ENCODE data around the gene MAPK8IP2. TPM values are rescaled to one million over a fixed set of nuclear protein-coding genes. Genes with fewer than 3 reads are reported as not detected.
A peak's percentile ranks its signal among the peaks of the same experiment; 100 is the strongest.

The MAPK8IP2 gene
- total RNA-seq, 4 donors from 2014 or later = 0.94 to 3.3 (median 1.5) TPM

- no peak for DNase-seq
Measured at GRCh38 chr22:50625131-50625567, 24.6 kb downstream of the MAPK8IP2 start.

GRCh38 chr22:50625568-50626313 is 25.1 kb downstream of the MAPK8IP2 start:
- Histone ChIP-seq H3K4me1 (peaks cover 7 to 34% of the 10 kb centered on the region in 2 donors), H3K9me3 (no peaks in the 10 kb centered on the region), H3K27ac (no peak overlapping the region), H3K36me3 (no peaks in the 10 kb centered on the region), H3K27me3 (no peaks in the 10 kb centered on the region), H3K4me3 (replicated peaks in 1 of 3) (no peak overlapping the region)
- TF ChIP-seq CTCF (IDR thresholded peaks at IDR 0.05) (no peak), POLR2A (IDR thresholded peaks at IDR 0.05) (no peak)
- DNase-seq = no peak
- WGBS, 2 donors = 86 to 92% methylated on average over 20 of the region's 27 CpGs
- intact Hi-C loops (cut with DNase I) = loop anchor here (5.0 kb wide), 1 partner anchor 52 kb away; no protein-coding TSS in a partner anchor

More at GRCh38 chr22:50625131-50625567, 24.6 kb downstream of the MAPK8IP2 start:
- Histone ChIP-seq H3K27me3 (no peaks in the 10 kb centered on the region), H3K9me3 (no peaks in the 10 kb centered on the region), H3K4me3 (replicated peaks in 1 of 3) (no peak overlapping the region), H3K27ac (no peak overlapping the region), H3K36me3 (no peaks in the 10 kb centered on the region), H3K4me1 (peaks cover 13 to 40% of the 10 kb centered on the region in 2 donors)
- whole genome bisulfite sequencing, 2 donors = 90 to 91% methylated on average over 6 to 13 of the region's 14 CpGs
- intact Hi-C loops (cut with DNase I) = loop anchor here (5.0 kb wide), 1 partner anchor 52 kb away; no protein-coding TSS in a partner anchor
- TF ChIP-seq POLR2A (IDR thresholded peaks at IDR 0.05) = no peak
- no peak for TF ChIP-seq CTCF (IDR thresholded peaks at IDR 0.05)

GRCh38 chr22:50626314-50626849 is 25.8 kb downstream of the MAPK8IP2 start:
- no peak for DNase-seq

GRCh38 chr22:50626850-50627641 is 26.5 kb downstream of the MAPK8IP2 start:
- no peak for DNase-seq
- Histone ChIP-seq H3K27me3 (no peaks in the 10 kb centered on the region), H3K4me3 (replicated peaks in 1 of 3) (peak overlapping the region in 1 of 3 donors; percentile 75), H3K36me3 (no peaks in the 10 kb centered on the region), H3K9me3 (no peaks in the 10 kb centered on the region), H3K27ac (peak overlapping the region in 1 of 3 donors; percentile 72), H3K4me1 (peaks cover 7 to 23% of the 10 kb centered on the region in 2 donors)
- 81 to 91% methylated on average over 23 to 25 of the region's 42 CpGs for WGBS, 2 donors
- intact Hi-C loops (cut with DNase I) = loop anchor here (5.0 kb wide), 1 partner anchor 50 kb away; no protein-coding TSS in a partner anchor
- TF ChIP-seq CTCF (IDR thresholded peaks at IDR 0.05) (no peak), POLR2A (IDR thresholded peaks at IDR 0.05) (no peak)

More at GRCh38 chr22:50626314-50626849, 25.8 kb downstream of the MAPK8IP2 start:
- 83 to 88% methylated on average over 9 to 10 of the region's 12 CpGs for WGBS, 2 donors
- H3K4me3 ChIP-seq (replicated peaks in 1 of 3) = no peak overlapping the region
- peaks cover 7 to 30% of the 10 kb centered on the region in 2 donors for H3K4me1 ChIP-seq
- intact Hi-C loops (cut with DNase I) = loop anchor here (5.0 kb wide), 1 partner anchor 51 kb away; no protein-coding TSS in a partner anchor
- no peaks in the 10 kb centered on the region for H3K9me3 ChIP-seq
- no peaks in the 10 kb centered on the region for H3K36me3 ChIP-seq
- TF ChIP-seq POLR2A (IDR thresholded peaks at IDR 0.05) = no peak
- no peak for TF ChIP-seq CTCF (IDR thresholded peaks at IDR 0.05)
- no peaks in the 10 kb centered on the region for H3K27me3 ChIP-seq
- H3K27ac ChIP-seq = no peak overlapping the region
